ENCODE data around the gene AR. TPM values are rescaled to one million over a fixed set of nuclear protein-coding genes. Genes with fewer than 3 reads are reported as not detected.

Gene AR
- total and polyA plus RNA-seq, 10 of the 15 experiments (the other 5 are each of a cell fraction or from before 2014, with no cell fraction given), result 0.07 to 0.09 (median 0.08) TPM; not detected in 7

GRCh38 chrX:67622053-67622585 lies 78.3 kb downstream of the AR start:
- ChIA-PET CTCF (no interaction called here), RAD21 (ENCODE audit: unreplicated experiment) (no interaction called here), SMC1A (ENCODE audit: uncharacterized antibody, unreplicated experiment) (no interaction called here), POLR2A (no interaction called here)
- 42% methylated on average over 2 of the region's 2 CpGs for WGBS (ENCODE audit: insufficient coverage, insufficient replicate concordance, low lambda C conversion rate, missing lambda C conversion rate)
- Histone ChIP-seq H3K4me2 (ENCODE audit: control insufficient read depth, insufficient read depth) (no peak overlapping the region), H3K4me3 (no peak overlapping the region), H3K27me3 (replicated peaks in 1 of 2; ENCODE audit: control insufficient read depth in 2 of 2, insufficient read depth in 2 of 2, low read length in 1 of 2) (no peaks in the 10 kb centered on the region), H3K9ac (ENCODE audit: control insufficient read depth, insufficient read depth, low read length) (no peak overlapping the region), H3K9me3 (replicated peaks; ENCODE audit: control insufficient read depth, insufficient read depth, low read length) (no peaks in the 10 kb centered on the region), H3K4me1 (ENCODE audit: control insufficient read depth, insufficient read depth, low read length) (no peaks in the 10 kb centered on the region), H3K79me2 (ENCODE audit: control insufficient read depth, insufficient read depth, low read length) (no peaks in the 10 kb centered on the region), H3K36me3 (ENCODE audit: control insufficient read depth in 2 of 2, insufficient read depth in 2 of 2, low read length in 1 of 2) (no peaks in the 10 kb centered on the region), H4K20me1 (ENCODE audit: control insufficient read depth, insufficient read depth) (no peaks in the 10 kb centered on the region), H2AFZ (ENCODE audit: control insufficient read depth, low read depth, low read length) (no peak overlapping the region), H3K27ac (ENCODE audit: control insufficient read depth, insufficient read depth) (no peak overlapping the region)
- in situ Hi-C loops (cut with MboI), result no loop called here
- intact Hi-C loops (cut with micrococcal nuclease; ENCODE audit: unreplicated experiment), result no loop called here
- TF ChIP-seq HDGF (IDR thresholded peaks at IDR 0.05) (no peak), MAX (IDR thresholded peaks at IDR 0.05; ENCODE audit: low read depth, low read length) (no peak), MEF2A (IDR thresholded peaks at IDR 0.05; ENCODE audit: insufficient read depth, low read depth, low read length) (no peak)
- no TSS peak for BruUV-seq (replicated peaks)
- FAIRE-seq, result no peak
- DNase-seq (ENCODE audit: low read depth, low spot score), result no peak
- no peak for ATAC-seq

GRCh38 chrX:67624325-67624724 lies 80.5 kb downstream of the AR start:
- no peak for DNase-seq (ENCODE audit: low read depth, low spot score)
- BruUV-seq (replicated peaks), result no TSS peak
- ChIA-PET CTCF (no interaction called here), SMC1A (ENCODE audit: uncharacterized antibody, unreplicated experiment) (interaction anchor here (0.6 kb wide), 1 partner anchor 339 kb away, joined by 3 read pairs; no protein-coding TSS in a partner anchor), RAD21 (ENCODE audit: unreplicated experiment) (no interaction called here), POLR2A (no interaction called here)
- no peak for ATAC-seq
- Histone ChIP-seq H3K79me2 (ENCODE audit: control insufficient read depth, insufficient read depth, low read length) (no peaks in the 10 kb centered on the region), H3K36me3 (ENCODE audit: control insufficient read depth in 2 of 2, insufficient read depth in 2 of 2, low read length in 1 of 2) (no peaks in the 10 kb centered on the region), H3K4me2 (ENCODE audit: control insufficient read depth, insufficient read depth) (no peak overlapping the region), H3K9ac (ENCODE audit: control insufficient read depth, insufficient read depth, low read length) (no peak overlapping the region), H3K4me1 (ENCODE audit: control insufficient read depth, insufficient read depth, low read length) (no peaks in the 10 kb centered on the region), H3K27me3 (replicated peaks in 1 of 2; ENCODE audit: control insufficient read depth in 2 of 2, insufficient read depth in 2 of 2, low read length in 1 of 2) (no peaks in the 10 kb centered on the region), H2AFZ (ENCODE audit: control insufficient read depth, low read depth, low read length) (no peak overlapping the region), H3K4me3 (no peak overlapping the region), H4K20me1 (ENCODE audit: control insufficient read depth, insufficient read depth) (no peaks in the 10 kb centered on the region), H3K9me3 (replicated peaks; ENCODE audit: control insufficient read depth, insufficient read depth, low read length) (no peaks in the 10 kb centered on the region), H3K27ac (ENCODE audit: control insufficient read depth, insufficient read depth) (no peak overlapping the region)
- intact Hi-C loops (cut with micrococcal nuclease; ENCODE audit: unreplicated experiment) (no loop called here), in situ Hi-C loops (cut with MboI) (no loop called here)
- no peak for FAIRE-seq
- TF ChIP-seq SUZ12 (IDR thresholded peaks at IDR 0.05; ENCODE audit: unreplicated experiment) (no peak), CREB1 (IDR thresholded peaks at IDR 0.05; ENCODE audit: low read depth) (no peak), ZNF274 (IDR thresholded peaks at IDR 0.05; ENCODE audit: insufficient read depth, insufficient read length) (no peak), CBFB (IDR thresholded peaks at IDR 0.05; ENCODE audit: low read depth) (no peak), NFIC (IDR thresholded peaks at IDR 0.05; ENCODE audit: low read depth, low read length) (no peak), SREBF1 (IDR thresholded peaks at IDR 0.05; ENCODE audit: low read length) (no peak), NR2C2 (IDR thresholded peaks at IDR 0.05; ENCODE audit: borderline replicate concordance, control insufficient read depth, insufficient read length, low read depth) (no peak), PAX5 (IDR thresholded peaks at IDR 0.05; ENCODE audit: borderline replicate concordance, low read depth, low read length) (no peak), STAT1 (conservative IDR thresholded peaks at IDR 0.05) (no peak), ZNF207 (IDR thresholded peaks at IDR 0.05; ENCODE audit: borderline replicate concordance) (no peak), TCF3 (IDR thresholded peaks at IDR 0.05; ENCODE audit: borderline replicate concordance, insufficient read depth, low read depth, low read length) (no peak), GABPA (IDR thresholded peaks at IDR 0.05; ENCODE audit: low read depth) (no peak), NKRF (conservative IDR thresholded peaks at IDR 0.05) (no peak), FOS (IDR thresholded peaks at IDR 0.05; ENCODE audit: borderline replicate concordance, extremely low read depth, insufficient read length) (no peak)

Measured in GM12878 (cell line).